PC-9 (cell line): Measurements from ENCODE around the gene PAIP2. TPM values are rescaled to one million over a fixed set of nuclear protein-coding genes. Genes with fewer than 3 reads are reported as not detected.

Source experiments
- BruUV-seq: library from RNA; stranded (reverse); fragments of 400-500 nt; replicated peaks from 2 replicates; lab custom pipeline; 2021; lab: Mats Ljungman, UMichigan
- CTCF ChIA-PET: fragments of 300-600 bp; sonication (Branson Sonifier 250); formaldehyde crosslinking; loops from one replicate; lab custom pipeline; 2022; ENCODE audit warnings: antibody characterized with exemption; lab: Charles Lee
- POLR2A ChIA-PET: fragments of 300-600 bp; sonication (Branson Sonifier 250); formaldehyde crosslinking; loops from one replicate; lab custom pipeline; 2022; ENCODE audit warnings: antibody characterized with exemption; ENCODE audit not compliant: unreplicated experiment; lab: Charles Lee
- DNase-seq, 2 experiments: peaks; one replicate each; pipeline versions ENCODE4 v3.0.0 to v3.0.0-alpha.2; 2015 to 2022; ENCODE audit warnings: mixed read lengths in 1 of 2
- H2AFZ ChIP-seq: fragments of 200-600 bp; sonication (generic); 2 replicates; pipeline ENCODE4 v1.8.1; 2017; ENCODE audit warnings: antibody characterized with exemption
- H3F3A ChIP-seq: fragments of 200-600 bp; sonication (generic); 2 replicates; pipeline ENCODE4 v1.8.1; 2017; ENCODE audit warnings: antibody characterized with exemption, mild to moderate bottlenecking, low read depth; ENCODE audit not compliant: insufficient read depth
- H3K27ac ChIP-seq: fragments of 200-600 bp; sonication (generic); 2 replicates; pipeline ENCODE4 v1.6.1; 2016; ENCODE audit warnings: mixed run types
- H3K27me3 ChIP-seq: fragments of 200-600 bp; sonication (generic); 2 replicates; pipeline ENCODE4 v1.6.1; 2016; ENCODE audit warnings: low read depth, mixed run types; ENCODE audit not compliant: insufficient read depth
- H3K36me3 ChIP-seq: fragments of 200-600 bp; sonication (generic); 2 replicates; pipeline ENCODE4 v1.6.1; 2016; ENCODE audit warnings: low read depth, mixed run types
- H3K4me1 ChIP-seq: fragments of 200-600 bp; sonication (generic); replicated peaks from 2 replicates; pipeline ENCODE4 v1.6.1; 2016; ENCODE audit warnings: mixed run types; ENCODE audit not compliant: insufficient read depth
- H3K4me2 ChIP-seq: fragments of 200-600 bp; sonication (generic); 2 replicates; pipeline ENCODE4 v1.6.1; 2017; ENCODE audit warnings: mixed run types
- H3K4me3 ChIP-seq: fragments of 200-600 bp; sonication (generic); 2 replicates; pipeline ENCODE4 v1.6.1; 2016; ENCODE audit warnings: mixed run types
- H3K79me2 ChIP-seq: fragments of 200-600 bp; sonication (generic); 2 replicates; pipeline ENCODE4 v1.6.1; 2017; ENCODE audit warnings: low read depth, mixed run types
- H3K9me2 ChIP-seq: fragments of 200-600 bp; sonication (generic); 2 replicates; pipeline ENCODE4 v1.8.1; 2017; ENCODE audit warnings: mild to moderate bottlenecking; ENCODE audit not compliant: insufficient read depth
- H3K9me3 ChIP-seq: fragments of 200-600 bp; sonication (generic); 2 replicates; pipeline ENCODE4 v1.8.1; 2016; ENCODE audit warnings: low read depth; ENCODE audit not compliant: insufficient read depth
- H4K20me1 ChIP-seq: fragments of 200-600 bp; sonication (generic); 2 replicates; pipeline ENCODE4 v1.8.1; 2017; ENCODE audit not compliant: insufficient read depth
- CTCF ChIP-seq: fragments of 200-600 bp; sonication (generic); conservative IDR thresholded peaks from 2 replicates; pipeline ENCODE4 v1.6.1; 2017; ENCODE audit warnings: mixed run types, antibody characterized with exemption, mild to moderate bottlenecking, moderate library complexity
- EZH2 ChIP-seq: fragments of 200-600 bp; sonication (generic); IDR thresholded peaks from 2 replicates; pipeline ENCODE4 v1.8.0; 2017; ENCODE audit warnings: antibody characterized with exemption, low read depth
- intact Hi-C: fragments of 100-400 bp; cut with micrococcal nuclease; formaldehyde crosslinking; loops from one replicate; pipeline ENCODE4 v1.10.0; 2022; ENCODE audit not compliant: unreplicated experiment
- total RNA-seq: library from RNA; stranded (reverse); gene quantifications from 2 replicates; pipeline ENCODE4 v1.2.3, GENCODE V29; 2021

Gene PAIP2
- total RNA-seq, 1 experiment from 2014 or later: 90.5 TPM

GRCh38 chr5:139413963-139414362 lies 72.3 kb downstream of the PAIP2 start:
- Histone ChIP-seq H3K9me2 (no peaks in the 10 kb centered on the region), H3F3A (no peaks in the 10 kb centered on the region), H2AFZ (no peak overlapping the region), H3K27me3 (no peaks in the 10 kb centered on the region), H3K4me3 (no peak overlapping the region), H4K20me1 (no peaks in the 10 kb centered on the region), H3K4me1 (no peaks in the 10 kb centered on the region), H3K27ac (no peak overlapping the region), H3K4me2 (no peak overlapping the region), H3K36me3 (no peaks in the 10 kb centered on the region), H3K79me2 (no peaks in the 10 kb centered on the region), H3K9me3 (no peaks in the 10 kb centered on the region)
- intact Hi-C loops: loop anchor here (2.0 kb wide), 1 partner anchor 215 kb away; no protein-coding TSS in a partner anchor
- BruUV-seq: no TSS peak
- POLR2A ChIA-PET: interaction anchor here (0.5 kb wide), 1 partner anchor 107 kb away, joined by 4 read pairs; no protein-coding TSS in a partner anchor
- no peak for TF ChIP-seq CTCF
- no peak for TF ChIP-seq EZH2
- DNase-seq: no peak
- CTCF ChIA-PET: interaction anchor here (0.6 kb wide), 1 partner anchor 830 kb away, joined by 6 read pairs; no protein-coding TSS in a partner anchor

GRCh38 chr5:139414581-139415130 lies 73.0 kb downstream of the PAIP2 start:
- Histone ChIP-seq H3K36me3 (no peaks in the 10 kb centered on the region), H3K9me3 (no peaks in the 10 kb centered on the region), H3F3A (no peaks in the 10 kb centered on the region), H2AFZ (no peak overlapping the region), H3K79me2 (no peaks in the 10 kb centered on the region), H3K27ac (no peak overlapping the region), H3K27me3 (no peaks in the 10 kb centered on the region), H3K4me2 (no peak overlapping the region), H4K20me1 (no peaks in the 10 kb centered on the region), H3K4me3 (no peak overlapping the region), H3K9me2 (no peaks in the 10 kb centered on the region), H3K4me1 (no peaks in the 10 kb centered on the region)
- TF ChIP-seq EZH2 (no peak), CTCF (no peak)
- ChIA-PET POLR2A (interaction anchor here (0.5 to 0.7 kb wide), 2 partner anchors 43 to 73 kb away, joined by 3 to 7 read pairs; no protein-coding TSS in a partner anchor), CTCF (interaction anchor here (0.6 kb wide), 1 partner anchor 830 kb away, joined by 6 read pairs; no protein-coding TSS in a partner anchor)
- intact Hi-C loops: no loop called here
- no peak for DNase-seq
- BruUV-seq: no TSS peak

DNA sequence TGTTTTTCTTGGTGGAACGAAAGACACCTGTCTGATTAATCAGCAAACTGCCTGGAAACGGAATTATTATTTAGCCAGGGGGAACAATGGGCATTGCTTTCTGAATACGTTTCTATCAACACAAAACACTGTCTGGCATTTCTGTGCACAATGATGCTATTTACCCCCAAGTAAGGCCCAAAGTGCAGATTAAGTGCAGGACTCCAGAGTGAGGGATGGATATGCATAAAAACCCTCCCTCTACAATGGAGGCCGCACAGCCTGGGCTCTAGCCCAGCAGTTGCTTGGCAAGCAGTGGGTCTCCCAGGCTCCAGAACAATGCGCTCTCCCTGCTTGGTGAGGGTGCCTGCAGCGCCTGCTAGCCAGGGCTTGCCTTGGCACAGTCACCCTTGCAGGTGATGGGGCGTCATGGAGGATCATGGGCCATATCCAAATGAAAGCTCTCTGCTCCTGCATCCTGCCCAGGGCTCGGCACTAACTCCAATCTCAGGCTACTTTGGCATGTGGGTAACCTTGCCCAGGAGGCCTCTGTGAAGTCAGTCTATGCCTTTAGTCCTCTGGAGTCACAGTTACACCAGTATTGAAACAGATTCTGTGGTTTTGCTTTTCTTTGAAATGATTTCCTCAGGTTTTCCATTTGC lies 73.7 kb downstream of the PAIP2 start:
- H3K36me3 ChIP-seq: no peaks in the 10 kb centered on the region
- H3K9me2 ChIP-seq: no peaks in the 10 kb centered on the region
- no peaks in the 10 kb centered on the region for H3K4me1 ChIP-seq
- H3F3A ChIP-seq: no peaks in the 10 kb centered on the region
- POLR2A ChIA-PET: interaction anchor here (0.7 kb wide), 1 partner anchor 73 kb away, joined by 3 read pairs; no protein-coding TSS in a partner anchor
- no peak overlapping the region for H2AFZ ChIP-seq
- CTCF ChIA-PET: no interaction called here
- TF ChIP-seq CTCF (no peak), EZH2 (no peak)
- H3K4me3 ChIP-seq: no peak overlapping the region
- H3K27me3 ChIP-seq: no peaks in the 10 kb centered on the region
- no peaks in the 10 kb centered on the region for H3K79me2 ChIP-seq
- no peaks in the 10 kb centered on the region for H3K9me3 ChIP-seq
- no peak overlapping the region for H3K27ac ChIP-seq
- BruUV-seq: no TSS peak
- H3K4me2 ChIP-seq: no peak overlapping the region
- H4K20me1 ChIP-seq: no peaks in the 10 kb centered on the region
- intact Hi-C loops: no loop called here
- no peak for DNase-seq
